ENCODE results near the gene SNAPC3. TPM values are rescaled to one million over a fixed set of nuclear protein-coding genes. Genes with fewer than 3 reads are reported as not detected.

Gene SNAPC3
- total RNA-seq, 1 experiment from 2014 or later, result 22.7 TPM

DNA sequence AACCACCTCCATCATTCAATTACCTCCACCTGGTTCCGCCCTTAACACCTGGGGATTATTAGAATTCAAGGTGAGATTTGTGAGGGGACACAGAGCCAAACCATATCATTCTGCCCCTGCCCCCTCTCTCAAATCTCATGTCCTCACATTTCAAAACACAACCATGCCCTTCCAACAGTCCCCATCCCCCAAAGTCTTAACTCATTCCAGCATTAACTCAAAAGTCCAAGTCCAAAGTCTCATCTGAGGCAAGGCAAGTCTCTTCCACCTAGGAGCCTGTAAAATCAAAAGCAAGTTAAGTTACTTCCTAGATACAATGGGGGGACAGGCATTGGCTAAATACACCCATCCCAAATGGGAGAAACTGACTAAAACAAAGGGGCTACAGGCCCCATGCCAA lies 69.3 kb downstream of the SNAPC3 start:
- DNase-seq (ENCODE audit: low read depth), result no peak

DNA sequence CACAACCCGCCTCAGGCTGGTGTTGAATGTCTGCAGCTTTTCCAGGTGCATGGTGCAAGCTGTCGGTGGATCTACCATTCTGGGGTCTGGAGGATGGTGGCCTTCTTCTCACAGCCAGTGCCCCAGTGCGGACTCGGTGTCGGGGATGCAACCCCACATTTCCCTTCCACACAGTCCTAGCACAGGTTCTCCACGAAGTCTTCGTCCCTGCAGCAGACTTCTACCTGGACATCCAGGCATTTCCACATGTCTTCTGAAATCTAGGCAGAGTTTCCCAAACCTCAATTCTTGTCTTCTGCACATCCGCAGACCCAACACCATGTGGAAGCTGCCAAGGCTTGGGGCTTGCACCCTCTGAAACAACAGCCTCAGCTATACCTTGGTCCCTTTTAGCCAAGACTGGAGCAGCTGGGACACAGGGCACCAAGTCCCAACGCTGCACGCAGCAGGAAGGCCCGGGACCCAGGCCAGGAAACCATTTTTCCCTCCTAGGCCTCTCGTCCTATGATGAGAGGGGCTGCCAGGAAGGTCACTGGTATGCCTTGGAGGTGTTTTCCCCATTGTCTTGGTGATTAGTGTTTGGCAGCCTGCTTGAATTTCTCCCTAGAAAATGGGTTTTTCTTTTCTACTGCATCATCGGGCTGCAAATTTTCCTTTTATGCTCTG lies 69.9 kb downstream of the SNAPC3 start:
- no peak for DNase-seq (ENCODE audit: low read depth)

DNA sequence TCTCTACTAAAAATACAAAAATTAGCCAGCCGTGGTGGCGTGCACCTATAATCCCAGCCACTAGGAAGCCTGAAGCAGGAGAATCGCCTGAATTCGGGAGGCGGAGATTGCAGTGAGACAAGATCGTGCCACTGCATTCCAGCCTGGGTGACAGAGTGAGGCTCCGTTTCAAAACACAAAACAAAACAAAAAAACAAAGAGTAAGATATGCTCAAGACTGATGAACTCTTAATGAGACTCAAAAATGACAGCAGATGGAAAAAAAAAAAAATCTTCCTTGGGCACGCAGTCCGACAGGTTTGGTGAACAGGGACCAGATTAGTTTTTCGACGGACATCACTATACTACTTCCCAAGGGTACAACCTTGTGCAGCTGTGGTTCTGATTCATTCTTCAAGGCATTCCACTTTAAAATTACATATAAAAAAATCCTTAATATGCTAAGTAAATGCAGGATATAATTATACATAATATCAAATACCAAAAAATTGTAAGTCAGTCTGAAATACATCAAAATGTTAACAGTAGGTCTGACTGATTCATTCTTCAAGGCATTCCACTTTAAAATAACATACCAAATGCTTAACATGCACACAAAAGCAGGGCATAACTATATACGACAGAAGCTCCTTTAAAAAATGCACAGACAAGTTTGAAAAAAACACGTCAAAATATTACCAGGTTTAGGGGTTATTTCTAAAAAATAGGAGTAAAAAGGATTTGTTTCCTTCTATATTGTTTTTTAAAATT lies 75.7 kb downstream of the SNAPC3 start:
- DNase-seq (ENCODE audit: low read depth), result no peak

GRCh38 chr9:15499139-15499538 lies 76.5 kb downstream of the SNAPC3 start:
- DNase-seq (ENCODE audit: low read depth), result no peak

GRCh38 chr9:15501179-15501578 lies 78.5 kb downstream of the SNAPC3 start:
- no peak for DNase-seq (ENCODE audit: low read depth)

GRCh38 chr9:15501803-15502202 lies 79.1 kb downstream of the SNAPC3 start:
- no peak for DNase-seq (ENCODE audit: low read depth)

- no peak for DNase-seq (ENCODE audit: low read depth)
Measured at GRCh38 chr9:15505921-15506320, 83.2 kb downstream of the SNAPC3 start.

GRCh38 chr9:15509931-15510788 lies 87.5 kb downstream of the SNAPC3 start:
- no peak for DNase-seq (ENCODE audit: low read depth)

DNA sequence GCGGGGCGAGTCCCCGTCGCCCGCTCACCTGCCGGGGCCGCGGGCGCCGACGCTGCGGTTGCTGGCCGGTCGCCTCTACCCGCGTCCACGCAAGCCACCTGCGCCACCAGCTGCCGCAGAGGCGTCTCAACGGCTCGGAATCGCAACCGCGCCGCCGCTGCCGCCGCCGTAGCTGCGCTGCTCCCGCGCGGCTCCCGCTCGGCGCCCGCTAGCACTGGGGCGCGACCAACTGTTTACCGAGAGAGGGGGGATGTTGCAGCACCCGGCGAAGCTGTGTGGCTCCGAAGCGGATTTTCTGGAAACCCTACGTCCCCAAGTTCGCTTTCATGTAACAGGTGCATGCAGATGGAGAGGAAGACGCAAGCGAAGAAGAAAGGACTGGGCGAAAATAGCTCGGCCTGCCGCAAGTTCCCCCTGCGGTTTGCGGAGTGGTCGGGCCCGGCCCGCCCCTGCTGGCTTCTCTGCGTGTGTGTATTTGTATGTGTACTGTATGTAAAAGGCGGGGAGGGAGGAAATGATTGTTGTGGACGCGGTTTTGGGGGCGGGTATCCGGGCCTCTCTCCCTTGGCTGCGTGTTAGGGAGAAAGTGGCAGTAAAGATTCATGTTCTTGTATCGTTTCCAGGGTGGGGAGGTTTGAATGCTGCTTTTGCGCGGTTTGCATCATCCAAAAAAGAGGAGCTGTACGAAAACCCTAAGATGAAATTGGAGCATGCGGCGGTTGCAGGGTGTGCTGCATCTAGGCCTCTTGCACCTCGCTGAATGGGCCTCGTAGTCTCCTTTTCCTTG lies 88.3 kb downstream of the SNAPC3 start, which contains the start of gene PSIP1:
Gene PSIP1, minus strand, starts transcription at position 182 of the 787 bp plus-strand sequence. CDS start 782 bp downstream, outside the sequence.
- peak; percentile 87 for DNase-seq (ENCODE audit: low read depth)

Small RNAs within 50 kb of the gene (small RNA-seq; reads per million reads assigned to genes)
- not detected for gene RNU6-319P

Other genes with a start within 250 kb of the SNAPC3 start
- gene TTC39B, start 115.7 kb upstream of the SNAPC3 start, total RNA-seq (2014; rRNA removed; shearing (Covaris generic)), result 1.6 and 3.3 TPM in 2 replicates
- 74.9 and 99.8 TPM in 2 replicates for gene PSIP1, start 88.1 kb downstream of the SNAPC3 start, total RNA-seq (2014; rRNA removed; shearing (Covaris generic))
- 0.77 and 0.80 TPM in 2 replicates for gene CCDC171, start 130.2 kb downstream of the SNAPC3 start, total RNA-seq (2014; rRNA removed; shearing (Covaris generic))